ENCODE measurements around the gene PDCD1LG2. TPM values are rescaled to one million over a fixed set of nuclear protein-coding genes. Genes with fewer than 3 reads are reported as not detected.

PDCD1LG2 gene
- total and polyA plus RNA-seq, 9 donors = 0.51 to 5.0 (median 1.2) TPM

GRCh38 chr9:5518171-5518936 is 8.0 kb downstream of the PDCD1LG2 start:
- Histone ChIP-seq H3K9me3 (no peaks in the 10 kb centered on the region), H3K27me3 (no peaks in the 10 kb centered on the region), H3K36me3 (no peaks in the 10 kb centered on the region), H3K4me3 (no peak overlapping the region), H3K27ac (no peak overlapping the region), H3K4me1 (ENCODE audit: insufficient read depth) (no peaks in the 10 kb centered on the region)
- intact Hi-C loops (cut with DNase I) = loop anchor here in 2 of 4 donors (10.0 kb wide), 2 partner anchors 46 to 64 kb away; partner anchors contain the start of gene CD274 (in 1 of the 2)
- 56 to 81% (median 74%) methylated on average over 2 of the region's 2 CpGs for WGBS, 3 donors
- no peak for DNase-seq
- TF ChIP-seq CTCF (IDR thresholded peaks at IDR 0.05) (no peak), POLR2A (IDR thresholded peaks at IDR 0.05) (no peak), EP300 (IDR thresholded peaks at IDR 0.05) (no peak)

DNA sequence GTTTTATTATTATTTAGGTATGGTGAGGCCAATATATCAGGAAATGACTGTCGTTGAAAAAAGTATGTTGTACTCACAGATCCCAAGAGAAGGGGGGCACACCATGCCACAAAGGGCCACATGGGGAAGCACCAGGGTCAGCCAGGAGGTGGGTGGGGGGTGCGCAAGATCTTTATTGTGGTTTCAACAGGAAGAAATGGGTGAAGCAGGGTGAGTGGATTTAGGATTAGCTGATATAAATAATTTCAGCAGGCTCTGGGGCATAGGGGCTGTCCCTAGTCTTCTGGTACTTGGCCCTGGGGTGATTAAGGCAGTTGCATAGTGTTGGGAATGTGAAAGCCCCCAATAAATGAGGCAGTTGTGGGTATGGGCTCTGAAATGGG is 8.6 kb downstream of the PDCD1LG2 start:
- DNase-seq = no peak
- Histone ChIP-seq H3K27ac (no peak overlapping the region), H3K27me3 (no peaks in the 10 kb centered on the region), H3K36me3 (no peaks in the 10 kb centered on the region), H3K4me3 (no peak overlapping the region), H3K4me1 (ENCODE audit: insufficient read depth) (no peaks in the 10 kb centered on the region), H3K9me3 (no peaks in the 10 kb centered on the region)
- WGBS, 3 donors = 61 to 84% (median 81%) methylated on average over 2 of the region's 2 CpGs
- intact Hi-C loops (cut with DNase I) = loop anchor here in 2 of 4 donors (10.0 kb wide), 2 partner anchors 46 to 64 kb away; partner anchors contain the start of gene CD274 (in 1 of the 2)
- TF ChIP-seq EP300 (IDR thresholded peaks at IDR 0.05) (no peak), CTCF (IDR thresholded peaks at IDR 0.05) (no peak), POLR2A (IDR thresholded peaks at IDR 0.05) (no peak)

- no peak for TF ChIP-seq CTCF (IDR thresholded peaks at IDR 0.05)
- TF ChIP-seq EP300 (IDR thresholded peaks at IDR 0.05) = no peak
- TF ChIP-seq POLR2A (IDR thresholded peaks at IDR 0.05) = no peak
- no peak overlapping the region for H3K27ac ChIP-seq
- DNase-seq = no peak
- H3K4me1 ChIP-seq (ENCODE audit: insufficient read depth) = no peaks in the 10 kb centered on the region
- H3K9me3 ChIP-seq = no peaks in the 10 kb centered on the region
- H3K36me3 ChIP-seq = no peaks in the 10 kb centered on the region
- H3K27me3 ChIP-seq = no peaks in the 10 kb centered on the region
- H3K4me3 ChIP-seq = no peak overlapping the region
- intact Hi-C loops (cut with DNase I) = no loop called here
- WGBS, 3 donors = 92 to 97% (median 93%) methylated on average over 4 of the region's 4 CpGs
Observed at GRCh38 chr9:5524090-5524489, 13.8 kb downstream of the PDCD1LG2 start.

DNA sequence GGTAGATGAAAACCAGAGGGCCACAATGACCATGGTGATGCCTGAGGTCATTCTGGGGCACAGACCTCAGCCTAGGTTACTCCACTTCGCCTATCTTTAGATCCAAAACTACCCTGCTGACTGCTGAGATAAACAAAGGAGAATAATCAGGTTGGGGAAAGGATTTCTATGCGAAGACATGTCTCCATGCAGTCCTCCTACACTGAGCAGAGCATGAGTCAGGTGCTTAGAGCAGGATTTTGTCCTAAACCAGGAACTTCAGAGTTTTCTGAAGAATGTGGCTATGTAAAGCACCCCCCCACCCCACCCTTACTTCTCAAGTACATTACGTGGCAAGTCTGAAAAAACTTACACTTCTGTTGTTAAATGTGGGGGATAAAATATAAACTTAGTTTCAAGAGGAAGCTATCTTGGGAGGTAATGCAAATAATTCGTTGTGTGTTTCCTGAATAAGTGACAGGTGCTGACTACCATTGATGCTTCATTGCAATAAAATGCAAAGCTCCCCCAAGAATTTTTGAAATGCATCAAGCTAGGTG is 19.4 kb downstream of the PDCD1LG2 start:
- H3K36me3 ChIP-seq = no peaks in the 10 kb centered on the region
- no peak for DNase-seq
- H3K4me1 ChIP-seq (ENCODE audit: insufficient read depth) = no peaks in the 10 kb centered on the region
- no peaks in the 10 kb centered on the region for H3K27me3 ChIP-seq
- WGBS, 3 donors = 72 to 78% (median 78%) methylated on average over 4 of the region's 4 CpGs
- no peak for TF ChIP-seq POLR2A (IDR thresholded peaks at IDR 0.05)
- no peak for TF ChIP-seq EP300 (IDR thresholded peaks at IDR 0.05)
- no peaks in the 10 kb centered on the region for H3K9me3 ChIP-seq
- no peak overlapping the region for H3K4me3 ChIP-seq
- intact Hi-C loops (cut with DNase I) = no loop called here
- no peak overlapping the region for H3K27ac ChIP-seq

All from ovary (tissue), 9 donors.